ENCODE results near the gene FRMPD4.

Gene FRMPD4

DNA sequence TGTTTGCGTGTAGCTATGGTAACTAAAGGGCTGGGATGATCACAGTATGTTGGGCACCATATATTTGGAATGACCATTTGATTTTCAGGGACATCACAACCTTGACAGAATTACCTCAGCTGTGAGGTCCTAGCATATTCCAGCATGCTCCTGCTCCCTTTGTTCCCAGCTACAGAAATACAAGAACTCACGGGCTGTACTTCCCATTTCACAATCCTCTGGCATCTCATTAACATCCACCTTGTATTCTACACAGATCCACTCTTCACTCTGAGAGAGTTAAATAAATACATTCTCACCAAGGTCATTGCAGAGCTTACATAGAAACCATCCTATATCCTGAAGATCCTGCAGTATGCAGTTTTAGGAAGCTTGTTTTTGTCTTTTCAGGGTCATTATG, 169.7 kb downstream of the FRMPD4 start:
- DNase-seq: peak in 1 of 2 experiments; percentile 19

DNA sequence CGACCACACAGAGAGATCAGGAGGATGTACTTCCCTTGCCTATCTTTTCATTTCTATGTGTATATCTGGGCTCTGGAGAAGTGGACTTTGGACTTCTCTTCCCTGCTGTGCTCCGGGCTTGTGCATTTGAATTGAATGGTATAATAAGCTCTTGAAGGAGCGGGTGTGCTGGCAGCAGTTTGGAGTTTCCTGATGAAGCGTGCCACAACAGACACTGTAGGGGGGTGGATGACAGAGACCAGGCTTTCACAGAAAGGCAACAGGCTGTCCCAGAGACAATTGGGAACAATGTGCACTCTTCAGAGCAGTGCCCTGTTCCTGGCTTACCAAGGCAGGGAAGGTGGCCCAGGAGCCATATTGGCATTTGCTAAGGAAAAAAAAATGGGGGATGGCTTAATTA, 170.1 kb downstream of the FRMPD4 start:
- DNase-seq: peak; percentile 2 to 59

DNA sequence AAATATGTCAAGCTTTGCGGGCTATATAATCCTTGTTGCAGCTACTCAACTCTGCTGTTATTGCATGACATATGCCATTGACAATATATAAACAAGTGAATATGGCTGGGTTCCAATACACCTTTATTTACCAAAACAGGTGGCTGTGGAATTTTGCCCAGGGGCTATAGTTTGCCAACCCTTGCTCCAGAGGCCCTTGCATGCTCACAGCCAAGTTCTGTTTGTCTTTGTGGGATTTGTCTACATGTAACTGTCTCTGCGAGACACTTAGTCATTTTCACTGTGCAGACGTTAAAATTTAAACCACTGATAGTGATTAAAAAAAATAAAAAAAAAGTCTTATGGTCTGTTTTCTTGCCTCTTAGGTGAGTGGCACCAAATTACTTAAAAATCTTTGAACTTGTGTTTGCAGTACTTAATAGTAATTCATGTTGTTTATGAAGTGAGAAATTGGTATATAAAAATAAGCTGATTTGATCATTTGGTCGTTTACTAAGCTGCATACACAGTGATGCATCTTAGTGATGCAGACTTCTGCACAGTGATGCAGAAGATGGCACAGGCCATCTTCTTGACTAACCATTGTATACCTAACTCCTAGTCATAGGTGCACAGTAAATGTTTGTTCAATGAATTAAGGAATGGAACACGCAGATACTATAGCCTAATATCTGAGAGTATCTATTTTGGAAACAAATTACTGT, 170.9 kb downstream of the FRMPD4 start:
- DNase-seq: no peak

DNA sequence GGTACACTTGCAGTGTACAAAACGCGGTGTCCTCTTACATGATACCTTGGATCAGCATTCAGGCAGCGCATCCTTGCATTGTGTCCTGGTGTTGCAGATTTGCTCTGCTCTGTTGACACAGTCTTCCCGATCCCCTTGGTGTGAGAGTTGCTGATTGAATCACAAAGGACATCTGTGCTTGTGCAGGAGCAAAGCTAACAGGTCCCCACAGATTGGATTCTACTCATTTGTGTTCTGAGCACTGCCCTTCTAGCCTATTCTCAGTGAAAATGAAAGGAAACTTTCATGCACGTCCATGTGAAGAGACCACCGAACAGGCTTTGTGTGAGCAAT, 171.4 kb downstream of the FRMPD4 start:
- DNase-seq: no peak

DNA sequence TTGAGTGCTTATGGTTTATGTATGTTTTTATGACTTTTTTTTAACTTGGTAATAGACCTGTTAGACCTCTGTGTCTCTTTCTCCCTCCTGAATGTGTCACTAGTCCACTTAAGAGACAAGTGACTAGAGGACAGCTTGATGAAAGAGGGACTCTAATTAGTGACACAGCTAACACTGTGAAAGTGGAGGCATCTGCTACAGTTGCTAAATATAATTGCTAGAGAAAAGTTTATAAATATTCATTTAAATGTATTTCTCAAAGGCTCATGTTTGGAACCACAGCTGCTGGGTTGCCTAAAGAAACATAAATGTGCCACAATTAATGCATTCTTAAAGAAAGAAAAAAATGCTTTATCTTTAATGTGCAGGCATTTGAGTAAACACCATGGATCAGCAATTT, 176.4 kb downstream of the FRMPD4 start:
- DNase-seq: no peak

DNA sequence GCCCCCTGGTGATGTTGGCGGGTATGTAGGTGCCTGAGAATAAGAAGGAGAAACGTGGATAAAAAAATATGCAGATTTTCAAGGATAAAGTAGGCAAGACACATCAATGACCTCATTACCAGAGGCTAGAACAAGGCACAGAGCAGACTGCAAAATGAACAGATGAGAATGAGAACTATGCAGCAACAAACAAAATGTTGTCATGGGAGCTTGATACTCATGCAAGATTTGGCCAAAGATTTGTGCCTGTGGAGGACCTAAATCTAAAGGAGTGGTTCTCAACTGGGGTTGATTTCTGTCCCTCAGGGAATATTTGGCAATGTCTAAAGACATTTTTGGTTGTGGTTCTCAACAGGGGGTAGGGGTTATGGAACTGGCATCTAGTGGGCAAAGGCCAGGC, 177.3 kb downstream of the FRMPD4 start:
- no peak for DNase-seq

DNA sequence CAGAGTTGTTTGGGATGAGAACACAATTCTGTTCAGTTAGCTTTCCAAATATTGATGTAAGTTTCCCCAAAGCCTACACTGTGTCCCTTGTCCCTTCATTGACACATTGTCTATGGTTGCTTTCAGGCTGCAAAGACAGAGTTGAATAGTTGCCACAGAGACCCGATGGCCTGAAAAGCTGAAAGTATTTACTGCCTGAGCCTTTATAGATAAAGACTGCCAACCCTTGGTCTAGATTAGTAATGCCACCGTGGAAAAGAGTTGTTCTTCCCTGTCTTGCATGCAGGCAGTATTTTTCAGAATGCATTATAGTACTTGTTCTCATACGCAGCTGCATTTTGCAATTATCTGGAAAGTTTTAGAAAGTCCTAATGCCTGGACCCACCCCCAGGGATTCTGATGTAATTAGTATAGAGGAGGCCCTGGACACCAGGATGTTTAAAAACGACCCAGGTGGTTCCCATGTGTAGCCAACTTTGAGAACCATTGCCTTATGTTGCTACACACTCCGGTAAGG, 180.8 kb downstream of the FRMPD4 start:
- no peak for DNase-seq

DNA sequence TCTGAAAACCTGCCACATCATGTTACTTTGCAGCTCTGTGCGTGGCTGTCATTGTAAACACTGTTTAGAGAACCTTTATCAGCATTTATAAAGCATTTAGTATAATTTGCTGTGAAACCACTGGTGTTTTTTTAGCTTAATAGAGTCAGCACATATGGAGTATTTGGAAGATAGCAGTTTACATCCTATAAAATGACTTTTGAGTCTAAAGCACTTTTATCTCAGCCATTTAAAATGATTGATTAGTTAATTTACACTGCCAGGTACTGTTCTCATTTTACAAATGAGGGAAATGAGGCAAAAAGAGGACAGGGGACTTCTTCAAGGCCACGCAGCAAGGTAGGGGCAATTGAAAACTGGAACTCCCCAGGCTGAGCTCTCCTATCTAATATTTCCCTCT, 181.7 kb downstream of the FRMPD4 start:
- no peak for DNase-seq

DNA sequence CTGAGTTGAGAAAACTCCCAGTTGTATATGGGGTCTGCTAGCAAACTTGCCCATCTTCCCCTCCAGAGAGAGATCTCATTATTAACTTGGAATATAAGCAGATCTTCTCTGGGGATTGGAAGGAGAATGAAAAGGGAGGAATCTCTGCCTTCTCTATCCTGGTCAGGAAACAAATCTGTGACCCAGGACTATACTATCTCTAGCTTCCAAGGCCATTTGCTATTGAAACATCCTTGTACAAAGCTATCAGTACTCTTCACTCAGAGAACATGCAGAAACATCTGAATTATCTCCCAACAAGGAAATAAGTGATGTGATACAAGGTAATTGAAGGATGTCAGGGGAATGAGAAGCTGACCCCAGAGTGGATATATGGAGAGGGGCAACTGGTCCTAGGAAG, 183.8 kb downstream of the FRMPD4 start:
- DNase-seq: no peak

DNA sequence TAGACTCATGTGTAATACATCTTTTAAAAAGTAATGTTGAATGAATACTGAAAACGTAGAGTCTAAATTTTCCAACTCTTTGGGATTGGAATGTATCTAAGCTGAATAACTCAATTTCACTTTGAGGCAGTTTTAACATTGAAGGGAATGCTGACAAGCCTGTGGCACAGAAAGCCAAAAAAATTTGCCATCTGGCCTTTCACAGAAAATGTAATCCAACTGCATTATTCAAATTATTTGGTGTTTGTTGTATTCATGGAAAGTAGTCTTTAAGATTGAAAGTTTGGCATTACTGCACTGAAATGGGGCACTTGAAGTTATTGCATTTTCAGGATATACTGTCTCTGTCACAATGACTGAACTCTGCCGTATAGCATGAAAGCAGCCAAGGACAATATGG, 186.9 kb downstream of the FRMPD4 start:
- no peak for DNase-seq

DNA sequence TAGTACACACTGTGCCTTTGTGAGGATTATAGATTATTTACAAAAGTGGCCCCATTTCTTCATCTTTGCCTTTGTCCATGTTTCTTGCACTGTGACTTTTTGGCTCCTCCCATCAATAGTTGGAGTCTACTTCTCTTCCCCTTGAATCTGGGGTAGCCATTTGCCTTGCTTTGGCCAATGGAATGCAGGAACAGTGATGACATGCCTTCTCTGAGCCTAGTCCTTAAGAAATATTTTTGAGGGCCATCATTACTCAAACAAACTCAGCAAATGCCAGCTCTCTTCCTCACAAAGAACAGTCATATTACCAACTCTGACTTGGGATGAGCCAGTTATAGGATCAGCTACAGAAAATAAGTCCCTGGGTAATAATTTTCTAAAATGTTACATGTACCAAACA, 189.6 kb downstream of the FRMPD4 start:
- no peak for DNase-seq

DNA sequence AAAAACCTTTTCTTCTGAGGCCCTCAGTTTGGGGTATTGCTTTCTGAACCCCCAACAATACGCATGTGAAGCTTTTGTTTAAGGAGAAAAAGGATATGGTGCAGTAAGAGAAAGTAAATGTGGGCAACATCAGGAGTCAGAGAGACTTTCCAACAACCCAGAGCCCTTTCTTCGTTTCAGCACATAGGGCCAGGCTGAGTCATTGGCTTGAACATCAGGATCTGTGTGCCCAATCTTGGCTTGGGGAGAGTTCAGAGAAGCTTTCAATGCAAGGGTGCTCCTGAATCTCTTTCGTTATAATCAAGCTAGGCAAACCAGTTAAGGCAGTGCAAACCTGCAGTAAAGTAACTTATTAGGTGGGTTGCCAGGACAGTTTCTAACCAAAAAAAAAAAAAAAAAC, 191.2 kb downstream of the FRMPD4 start:
- no peak for DNase-seq

DNA sequence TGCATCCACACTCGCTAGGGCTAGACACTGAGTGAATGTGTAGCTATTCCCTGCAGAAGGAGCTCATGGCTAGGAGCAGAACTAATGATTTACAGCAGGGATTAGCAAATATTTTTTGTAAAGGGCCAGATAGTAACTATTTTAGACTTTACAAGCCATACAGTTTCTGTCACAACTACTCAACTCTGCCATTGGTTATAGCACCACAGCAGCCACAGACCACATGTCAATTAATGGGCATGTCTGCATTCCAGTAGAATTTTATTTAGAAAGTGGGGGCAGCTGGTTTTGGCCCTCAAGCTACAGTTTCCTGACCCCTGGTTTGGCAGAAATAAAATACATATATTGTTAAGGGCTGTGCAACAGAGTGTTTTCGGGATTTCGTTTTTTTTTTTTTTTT, 192.6 kb downstream of the FRMPD4 start:
- DNase-seq: no peak

DNA sequence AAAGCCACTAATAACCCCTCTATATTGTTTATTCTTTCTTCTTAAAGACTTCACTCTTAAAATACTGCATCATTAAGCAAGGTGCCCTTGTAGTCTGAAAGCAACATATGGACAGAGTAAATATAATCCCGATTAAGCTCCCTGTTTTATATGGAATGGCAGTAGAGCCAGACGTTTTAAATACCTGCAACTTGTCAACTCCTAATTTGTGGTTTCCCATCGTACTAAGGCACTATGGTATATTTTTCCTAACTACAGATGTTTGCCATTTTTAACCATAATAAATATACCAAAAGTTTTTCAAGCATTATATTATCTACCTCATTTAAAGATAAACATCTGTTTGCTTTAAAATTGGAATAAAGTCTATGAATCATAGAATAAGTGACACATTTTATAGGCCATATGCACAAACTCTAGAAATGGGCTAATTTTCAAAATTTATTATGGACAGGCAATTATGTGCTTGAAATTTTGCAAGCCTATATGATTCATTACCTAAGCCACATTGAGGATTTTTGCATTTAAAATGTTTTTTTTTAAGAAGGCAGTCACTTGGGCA, 194.6 kb downstream of the FRMPD4 start:
- no peak for DNase-seq

DNA sequence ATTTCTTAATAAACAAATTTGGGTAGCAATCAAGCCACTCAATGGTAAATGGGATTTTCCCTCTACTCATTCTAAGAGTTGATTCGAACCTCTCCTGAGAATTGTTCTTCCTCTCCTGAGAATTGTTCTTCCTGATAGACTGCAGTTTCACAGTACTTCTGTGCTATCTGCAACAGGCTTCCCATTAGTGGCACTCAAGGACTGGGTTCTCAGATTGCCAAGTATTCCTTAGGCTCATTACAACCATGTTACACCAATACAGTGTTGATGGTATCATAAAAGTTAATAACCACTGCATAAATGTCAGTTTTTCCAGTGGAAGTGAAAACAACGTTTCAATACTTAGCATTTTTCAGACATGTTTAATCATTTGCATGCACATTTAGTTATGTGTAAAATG, 201.6 kb downstream of the FRMPD4 start:
- DNase-seq: no peak

DNA sequence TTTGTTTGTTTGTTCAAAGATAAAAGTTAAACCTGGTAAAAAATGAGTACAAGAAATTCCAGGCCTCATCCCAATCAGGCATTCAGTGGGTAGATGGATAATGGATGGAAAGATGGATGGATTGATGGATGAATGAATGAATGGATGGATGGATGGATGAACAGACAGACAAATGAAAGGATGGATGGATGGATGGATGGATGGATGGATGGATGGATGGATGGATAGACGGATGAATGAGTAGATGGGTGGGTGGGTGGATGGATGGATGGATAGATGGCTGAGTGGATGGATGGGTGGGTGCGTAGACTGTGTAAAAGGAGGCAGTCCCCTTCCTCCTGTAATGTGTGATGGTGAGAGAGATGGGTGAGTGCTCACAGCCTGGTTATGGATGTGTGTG, 206.7 kb downstream of the FRMPD4 start:
- no peak for DNase-seq

DNA sequence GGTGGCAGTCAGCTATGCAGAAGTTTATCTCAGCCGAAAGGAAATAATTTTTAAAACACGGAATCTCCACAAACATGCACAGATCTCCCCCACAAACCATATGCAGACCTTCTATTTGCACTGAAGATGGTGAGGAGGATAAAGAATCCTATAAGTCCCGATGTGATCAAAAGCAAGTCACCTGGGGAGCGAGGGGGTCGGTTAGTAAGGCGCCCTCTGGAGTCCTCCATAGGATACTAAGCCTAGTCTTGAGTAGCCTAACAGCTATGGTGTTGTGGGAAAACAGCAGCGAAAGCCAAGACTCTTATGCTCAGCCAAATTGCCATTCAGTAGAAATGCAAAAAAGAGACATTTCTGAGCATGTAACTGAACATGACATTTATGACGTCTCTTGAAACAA, 210.9 kb downstream of the FRMPD4 start:
- peak in 1 of 2 experiments; percentile 9 for DNase-seq

DNA sequence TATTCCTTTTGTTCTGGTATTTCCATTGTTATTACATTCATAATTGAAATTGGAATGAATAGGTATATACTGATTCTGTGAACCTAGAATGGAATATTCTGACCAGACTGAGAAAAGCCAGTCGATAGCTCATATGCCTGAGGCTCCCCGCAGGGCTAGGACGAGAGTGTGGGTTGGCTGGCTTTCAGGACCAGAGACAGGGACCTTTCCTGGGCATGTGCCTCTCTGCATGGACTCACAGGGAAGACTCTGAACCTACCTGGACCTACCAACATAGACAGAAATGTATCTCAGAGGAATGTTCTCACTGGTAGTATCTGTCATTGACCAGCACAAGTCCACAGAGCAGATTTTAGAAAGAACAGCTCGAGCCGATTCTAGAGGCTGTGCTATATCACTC, 214.6 kb downstream of the FRMPD4 start:
- DNase-seq: no peak

DNA sequence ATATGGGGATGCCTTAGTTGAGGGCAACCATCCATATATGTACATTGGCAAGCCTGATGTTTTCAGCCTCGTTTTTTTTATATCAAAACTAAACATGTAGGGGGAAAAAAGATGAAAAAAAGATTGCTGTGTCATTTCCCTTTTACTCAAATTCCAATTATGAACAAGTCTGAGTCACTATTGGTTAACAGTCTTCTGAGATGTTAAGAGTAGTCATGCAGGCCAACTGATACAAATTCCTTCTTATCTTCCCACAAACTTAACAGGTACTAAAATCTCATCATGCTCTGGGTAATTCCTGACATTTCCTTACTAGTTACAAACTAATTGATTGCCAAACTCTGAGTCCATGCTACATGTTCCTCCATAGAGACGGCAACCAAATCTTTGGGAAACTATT, 222.1 kb downstream of the FRMPD4 start:
- no peak for DNase-seq

DNA sequence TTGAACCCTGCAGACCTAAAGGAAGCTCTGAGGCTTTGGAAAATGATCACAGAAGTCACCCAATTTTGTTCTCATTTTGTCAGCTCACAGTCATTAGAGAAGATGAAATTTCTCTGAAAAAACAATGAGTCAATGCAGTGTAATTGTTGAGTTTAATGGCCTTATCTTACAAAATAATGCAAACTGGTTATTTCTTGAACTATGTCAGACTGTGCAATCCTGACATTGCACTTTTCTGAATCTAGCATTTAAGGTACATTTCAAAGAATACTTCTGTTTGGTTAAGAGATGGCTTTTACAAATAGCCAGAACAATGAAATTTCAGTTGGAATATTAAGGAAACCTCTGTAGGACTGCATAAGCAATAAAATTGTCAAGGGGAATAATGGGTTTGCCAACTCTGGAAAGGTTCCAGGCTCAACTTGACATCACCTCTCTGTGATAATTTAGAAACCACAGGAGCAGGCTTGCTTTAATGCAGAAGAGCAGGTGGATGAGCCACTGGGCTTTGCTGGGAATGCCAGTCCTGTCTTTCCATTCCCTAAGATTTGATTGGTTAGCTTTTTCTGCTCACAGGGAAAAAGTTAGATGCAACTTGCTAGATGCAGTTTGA, 222.8 kb downstream of the FRMPD4 start:
- no peak for DNase-seq

DNA sequence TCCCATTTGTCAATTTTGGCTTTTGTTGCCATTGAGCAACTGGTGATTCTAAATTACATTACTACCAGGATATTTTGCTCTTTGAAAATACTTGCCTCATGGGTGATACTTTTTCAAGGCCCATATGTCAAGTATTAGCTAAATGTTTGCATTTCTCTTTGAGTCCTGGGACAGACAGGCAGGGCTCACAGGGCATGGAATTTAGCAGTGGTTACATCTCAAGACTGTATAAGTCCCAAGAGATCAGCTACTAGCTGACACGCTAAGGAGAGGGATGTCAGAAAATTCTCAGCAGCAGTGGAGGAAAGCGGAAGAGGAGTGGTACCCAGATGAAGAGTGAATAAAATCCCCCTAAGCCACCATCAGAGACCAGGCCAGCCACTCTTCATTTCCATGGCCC, 224.9 kb downstream of the FRMPD4 start:
- DNase-seq: no peak

DNA sequence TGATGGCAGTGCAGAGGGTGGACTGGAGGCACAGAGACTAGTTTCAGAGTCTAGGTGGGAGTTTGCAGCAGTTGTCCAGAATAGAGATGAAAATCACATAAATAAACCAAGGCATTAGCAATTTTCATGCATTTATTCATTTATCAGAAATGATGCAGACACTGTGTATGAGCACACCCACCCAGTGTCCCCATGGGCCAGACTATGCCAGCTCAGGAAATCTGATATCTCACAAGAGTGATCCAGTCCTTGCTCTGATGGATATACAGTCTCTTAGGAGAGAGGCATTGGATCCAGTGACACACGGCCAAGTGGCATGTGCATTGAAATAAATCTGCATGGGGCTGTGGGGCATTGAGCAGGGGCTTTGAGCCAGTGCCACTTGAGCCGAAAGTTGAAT, 228.2 kb downstream of the FRMPD4 start:
- no peak for DNase-seq

DNA sequence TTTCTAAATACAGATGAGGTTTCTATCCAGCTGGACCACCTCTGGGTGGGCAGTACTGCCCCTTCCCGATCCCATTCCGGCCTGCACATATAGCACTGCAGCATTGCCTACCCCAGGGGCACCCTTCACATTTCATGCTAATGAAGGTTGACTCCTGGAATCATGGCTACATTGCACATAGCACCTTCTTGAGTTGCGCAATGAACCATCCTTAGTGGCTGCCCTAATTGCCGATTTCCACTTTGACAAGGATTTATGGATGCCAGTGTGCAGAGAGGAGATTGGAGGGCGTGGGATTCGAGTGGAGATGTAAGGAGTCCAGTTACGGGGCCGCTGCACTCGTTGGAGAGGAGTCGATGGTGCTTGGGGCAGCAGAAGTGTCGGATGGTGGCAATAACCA, 229.0 kb downstream of the FRMPD4 start:
- DNase-seq: no peak

DNA sequence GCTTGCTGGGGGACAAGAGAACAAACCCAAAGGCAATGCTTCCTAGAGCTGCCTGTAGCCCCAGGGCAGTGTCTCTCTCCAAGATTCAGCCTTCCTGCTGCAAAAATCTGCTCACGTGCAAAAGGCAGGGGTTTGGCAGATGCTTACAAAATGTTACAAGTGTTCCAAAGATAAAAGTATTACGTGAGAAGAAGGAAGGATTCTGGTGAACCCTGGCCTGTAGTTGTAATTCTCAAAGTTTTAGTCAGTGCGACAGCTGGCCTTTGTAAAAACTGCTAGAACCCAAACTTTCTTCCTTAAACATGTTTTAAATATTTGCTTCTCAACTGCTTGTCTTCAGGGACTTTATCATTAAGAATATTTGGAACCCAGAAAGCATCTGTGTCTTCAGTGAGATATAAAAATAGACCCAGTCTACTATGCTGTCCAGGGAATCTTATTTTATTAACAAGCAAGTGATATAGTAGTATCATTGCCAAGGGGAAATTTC, 232.3 kb downstream of the FRMPD4 start:
- no peak for DNase-seq

DNA sequence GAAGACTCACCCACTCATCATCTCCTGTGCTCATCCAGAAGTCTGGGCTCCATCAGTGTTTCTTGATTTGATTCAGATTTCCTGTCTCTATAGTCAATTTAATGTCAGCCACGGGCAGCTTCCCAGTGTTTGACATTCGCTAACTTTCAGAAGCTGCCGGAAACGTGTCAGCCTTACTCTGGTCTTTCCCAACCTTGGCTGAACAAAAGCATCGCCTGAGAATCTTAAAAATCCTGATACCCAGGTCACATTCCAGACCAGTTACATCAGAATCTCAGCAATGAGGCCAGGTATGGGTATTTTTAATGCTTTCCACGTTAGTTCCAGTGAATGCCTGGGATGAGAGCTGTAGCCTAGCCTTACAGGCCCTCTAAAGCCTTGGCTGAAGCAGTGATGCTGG, 233.8 kb downstream of the FRMPD4 start:
- DNase-seq: no peak
